HG03097 (cell line): Measurements from ENCODE around the gene CRAMP1.

Source experiments
- ATAC-seq: cut with Tn5 transposase; IDR thresholded peaks from one replicate; pipeline ENCODE4 v1.9.1; 2021; ENCODE audit not compliant: unreplicated experiment, low FRiP score

Gene CRAMP1, protein sequence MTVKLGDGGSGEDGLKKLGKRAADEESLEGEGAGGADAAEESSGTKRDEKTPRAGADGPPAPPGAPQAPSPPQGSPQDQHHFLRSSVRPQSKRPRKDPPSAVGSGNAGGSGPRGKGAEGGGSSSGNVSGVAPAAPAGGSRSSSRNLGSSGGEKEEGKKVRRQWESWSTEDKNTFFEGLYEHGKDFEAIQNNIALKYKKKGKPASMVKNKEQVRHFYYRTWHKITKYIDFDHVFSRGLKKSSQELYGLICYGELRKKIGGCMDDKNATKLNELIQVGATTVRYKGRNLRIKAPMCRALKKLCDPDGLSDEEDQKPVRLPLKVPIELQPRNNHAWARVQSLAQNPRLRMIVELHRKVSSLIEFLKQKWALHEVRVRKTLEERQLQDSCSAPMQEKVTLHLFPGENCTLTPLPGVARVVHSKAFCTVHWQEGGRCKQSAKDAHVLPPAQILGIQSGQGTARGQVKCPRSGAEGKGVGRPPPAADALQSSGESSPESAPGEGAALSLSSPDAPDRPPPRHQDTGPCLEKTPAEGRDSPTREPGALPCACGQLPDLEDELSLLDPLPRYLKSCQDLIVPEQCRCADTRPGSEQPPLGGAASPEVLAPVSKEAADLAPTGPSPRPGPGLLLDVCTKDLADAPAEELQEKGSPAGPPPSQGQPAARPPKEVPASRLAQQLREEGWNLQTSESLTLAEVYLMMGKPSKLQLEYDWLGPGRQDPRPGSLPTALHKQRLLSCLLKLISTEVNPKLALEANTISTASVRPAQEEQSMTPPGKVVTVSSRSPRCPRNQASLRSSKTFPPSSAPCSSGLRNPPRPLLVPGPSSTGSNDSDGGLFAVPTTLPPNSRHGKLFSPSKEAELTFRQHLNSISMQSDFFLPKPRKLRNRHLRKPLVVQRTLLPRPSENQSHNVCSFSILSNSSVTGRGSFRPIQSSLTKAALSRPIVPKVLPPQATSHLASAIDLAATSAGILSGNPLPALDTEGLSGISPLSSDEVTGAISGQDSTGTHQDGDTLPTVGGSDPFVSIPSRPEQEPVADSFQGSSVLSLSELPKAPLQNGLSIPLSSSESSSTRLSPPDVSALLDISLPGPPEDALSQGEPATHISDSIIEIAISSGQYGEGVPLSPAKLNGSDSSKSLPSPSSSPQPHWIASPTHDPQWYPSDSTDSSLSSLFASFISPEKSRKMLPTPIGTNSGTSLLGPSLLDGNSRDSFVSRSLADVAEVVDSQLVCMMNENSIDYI (N-terminal part only)

DNA sequence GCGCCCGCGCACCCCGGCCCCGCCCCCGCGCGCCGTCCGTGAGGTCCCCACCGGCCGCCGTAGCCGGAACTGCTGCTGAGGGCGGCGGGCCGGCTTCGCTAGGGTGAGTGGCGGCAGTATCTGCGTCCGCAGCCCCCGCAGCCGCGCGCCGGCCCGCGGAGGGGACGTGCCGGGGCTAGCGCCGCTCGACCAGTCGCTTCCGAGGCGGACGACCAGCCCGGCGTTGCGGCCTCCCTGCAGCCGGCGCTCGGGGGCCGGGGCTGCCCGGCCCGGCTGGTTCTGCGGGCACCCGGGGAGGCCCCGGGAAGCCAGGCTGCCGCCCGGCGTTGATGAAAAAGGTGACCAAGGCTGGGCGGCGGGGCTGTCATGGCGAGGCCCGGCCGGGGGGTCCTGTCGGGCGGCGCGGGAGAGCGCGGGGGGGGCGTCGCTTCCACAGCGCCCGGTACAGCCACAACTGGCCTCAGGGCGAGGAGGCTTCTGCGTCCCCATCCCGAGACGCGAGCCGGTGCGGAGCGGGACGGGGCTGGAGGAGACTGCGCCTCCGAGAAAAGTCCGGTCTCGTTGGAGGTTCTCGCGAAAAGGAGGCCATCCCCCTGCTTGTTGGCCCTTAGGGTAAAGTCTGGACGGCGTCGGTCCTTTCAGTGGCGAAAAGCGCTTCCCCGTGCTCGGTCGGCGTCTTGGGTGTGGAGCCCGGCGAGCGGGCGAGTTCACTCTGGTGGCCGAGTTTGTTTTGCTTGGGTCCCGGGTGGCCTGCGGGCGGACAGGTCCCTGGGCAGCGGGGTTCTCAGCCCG is at the start of gene CRAMP1:
Gene CRAMP1, plus strand, starts transcription at position 41 of the 792 bp plus-strand sequence. CDS start 2,280 bp downstream, outside the sequence.
- ATAC-seq = peak; percentile 52

- no peak for ATAC-seq
Measured at GRCh38 chr16:1563786-1564185, 48.4 kb upstream of the CRAMP1 start.

DNA sequence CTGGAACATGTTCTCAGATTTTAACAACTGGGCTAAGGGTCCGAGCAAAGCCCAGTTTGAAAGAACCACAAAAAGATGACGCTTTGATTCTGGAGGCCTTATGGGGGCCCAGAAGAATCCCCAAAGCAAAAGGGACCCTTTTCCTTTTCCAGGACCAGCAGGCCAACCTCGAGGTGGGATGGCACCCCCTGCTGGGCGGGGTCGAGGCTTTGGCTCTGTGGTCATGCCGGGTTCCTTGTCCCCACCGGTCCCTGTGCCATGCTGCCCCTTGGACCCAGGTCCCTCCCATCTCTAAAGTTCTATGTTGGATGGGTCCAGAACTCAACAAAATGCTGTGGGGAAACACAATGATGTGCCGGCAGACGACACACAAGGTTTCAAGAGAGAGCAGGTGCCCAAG is 47.8 kb upstream of the CRAMP1 start:
- ATAC-seq = no peak

DNA sequence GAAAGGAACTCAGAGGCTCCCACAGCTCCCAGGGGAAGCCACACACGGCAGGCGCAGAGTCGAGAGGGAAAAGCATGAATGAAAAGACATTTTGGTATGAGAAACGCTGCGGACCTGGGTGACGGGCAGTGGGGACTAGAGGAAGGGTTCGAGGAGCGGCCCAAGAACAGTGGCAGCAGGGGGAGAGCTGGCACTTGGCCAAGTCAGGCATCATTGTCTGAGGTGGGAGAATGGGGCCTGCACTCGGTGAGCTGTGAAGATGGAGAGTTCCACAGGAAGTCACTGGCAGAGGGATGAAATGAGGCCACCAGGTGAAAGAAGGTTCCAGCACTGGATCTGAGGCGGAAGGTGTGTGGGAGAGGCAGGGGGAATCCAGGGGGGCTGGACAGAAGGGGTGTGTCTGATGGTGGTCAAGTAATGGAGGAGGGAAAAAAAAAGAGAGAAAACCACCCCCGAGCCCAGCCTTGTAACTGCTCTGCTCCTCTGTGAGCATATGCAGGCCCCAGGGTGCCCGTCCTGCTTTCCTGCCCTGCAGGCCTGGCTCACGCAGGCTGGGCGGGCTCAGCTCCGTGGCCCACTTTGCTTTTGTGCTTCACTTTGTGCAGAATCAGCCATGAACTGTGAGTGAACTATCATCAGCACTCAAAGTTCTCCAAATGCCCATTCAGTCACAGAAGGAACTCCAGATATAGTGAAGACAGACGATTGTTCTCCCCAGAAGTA is 46.9 kb upstream of the CRAMP1 start:
- ATAC-seq = no peak

- ATAC-seq = no peak
Measured at GRCh38 chr16:1567988-1568387, 44.2 kb upstream of the CRAMP1 start.

GRCh38 chr16:1571012-1571671 is 41.0 kb upstream of the CRAMP1 start:
- no peak for ATAC-seq

GRCh38 chr16:1572673-1573072 is 39.5 kb upstream of the CRAMP1 start:
- no peak for ATAC-seq

GRCh38 chr16:1573301-1573700 is 38.9 kb upstream of the CRAMP1 start:
- no peak for ATAC-seq

GRCh38 chr16:1575578-1575977 is 36.6 kb upstream of the CRAMP1 start:
- no peak for ATAC-seq

- no peak for ATAC-seq
Measured at GRCh38 chr16:1579214-1579613, 32.9 kb upstream of the CRAMP1 start.

GRCh38 chr16:1580256-1580655 is 31.9 kb upstream of the CRAMP1 start:
- ATAC-seq = no peak

GRCh38 chr16:1580956-1581355 is 31.2 kb upstream of the CRAMP1 start:
- no peak for ATAC-seq

GRCh38 chr16:1581804-1582203 is 30.4 kb upstream of the CRAMP1 start:
- no peak for ATAC-seq

DNA sequence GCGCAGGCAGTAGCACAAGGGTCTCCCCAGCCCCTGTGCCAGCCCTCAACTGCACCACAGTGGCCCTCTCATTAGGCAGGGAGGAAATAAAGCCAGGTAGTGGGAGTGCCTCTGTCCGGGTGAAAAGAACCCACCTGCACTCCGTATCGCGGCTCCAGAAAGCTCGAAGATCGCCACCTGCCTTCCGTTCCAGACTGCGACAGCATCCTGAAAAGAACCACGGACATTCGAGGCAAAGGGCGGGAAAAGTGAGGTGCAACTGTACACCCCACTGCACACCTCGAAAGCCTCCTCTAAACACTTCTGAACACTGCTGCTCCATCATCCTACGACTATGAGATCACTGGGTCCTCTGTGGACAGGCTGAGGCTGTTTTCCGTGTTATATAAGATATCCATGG is 29.0 kb upstream of the CRAMP1 start:
- no peak for ATAC-seq

DNA sequence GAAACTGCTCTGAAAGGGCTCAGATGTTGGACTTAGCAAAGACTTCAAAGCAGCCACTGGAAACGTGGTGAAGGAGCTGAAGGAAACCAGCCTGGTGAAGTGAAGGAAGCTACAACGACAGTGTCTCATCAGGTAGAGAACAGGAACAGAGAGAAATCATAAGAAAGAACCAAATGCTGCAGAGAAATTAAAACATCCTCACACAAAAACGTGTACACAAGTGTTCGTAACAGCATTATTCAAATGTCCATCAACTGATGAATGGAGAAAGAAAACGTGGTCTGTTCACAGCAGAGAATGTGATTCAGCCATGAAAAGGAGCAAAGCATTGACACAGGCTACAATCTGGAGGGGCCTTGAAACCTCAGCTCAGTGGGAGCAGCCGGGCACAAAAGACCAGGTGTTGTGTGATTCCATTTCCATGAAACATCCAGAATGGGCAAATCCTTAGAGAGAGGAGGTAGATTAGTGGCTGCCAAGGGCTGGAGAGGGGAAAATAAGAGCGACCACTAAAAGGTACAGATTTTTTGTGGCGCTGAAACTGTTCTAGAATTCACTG is 27.2 kb upstream of the CRAMP1 start:
- ATAC-seq = no peak

DNA sequence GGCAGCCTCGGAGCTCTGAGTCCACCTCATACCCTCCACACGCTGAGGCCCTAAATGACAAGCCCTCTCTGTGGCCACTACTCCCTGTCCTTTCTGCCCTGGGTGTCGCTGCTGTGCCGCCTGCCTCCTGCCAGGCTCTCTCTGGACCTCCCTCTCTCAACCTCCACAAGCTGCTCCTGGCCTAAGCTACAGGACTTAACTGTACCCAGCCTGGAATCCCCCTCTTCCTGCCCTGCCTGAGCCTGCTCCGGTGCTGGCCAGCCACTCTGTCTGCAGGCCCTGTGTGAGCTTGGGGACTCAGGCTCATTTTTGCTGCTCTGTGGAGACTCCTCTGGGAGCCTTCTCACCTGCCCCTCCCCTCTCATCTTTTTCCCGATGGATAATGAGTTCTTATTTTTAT is 21.8 kb upstream of the CRAMP1 start:
- ATAC-seq = no peak

DNA sequence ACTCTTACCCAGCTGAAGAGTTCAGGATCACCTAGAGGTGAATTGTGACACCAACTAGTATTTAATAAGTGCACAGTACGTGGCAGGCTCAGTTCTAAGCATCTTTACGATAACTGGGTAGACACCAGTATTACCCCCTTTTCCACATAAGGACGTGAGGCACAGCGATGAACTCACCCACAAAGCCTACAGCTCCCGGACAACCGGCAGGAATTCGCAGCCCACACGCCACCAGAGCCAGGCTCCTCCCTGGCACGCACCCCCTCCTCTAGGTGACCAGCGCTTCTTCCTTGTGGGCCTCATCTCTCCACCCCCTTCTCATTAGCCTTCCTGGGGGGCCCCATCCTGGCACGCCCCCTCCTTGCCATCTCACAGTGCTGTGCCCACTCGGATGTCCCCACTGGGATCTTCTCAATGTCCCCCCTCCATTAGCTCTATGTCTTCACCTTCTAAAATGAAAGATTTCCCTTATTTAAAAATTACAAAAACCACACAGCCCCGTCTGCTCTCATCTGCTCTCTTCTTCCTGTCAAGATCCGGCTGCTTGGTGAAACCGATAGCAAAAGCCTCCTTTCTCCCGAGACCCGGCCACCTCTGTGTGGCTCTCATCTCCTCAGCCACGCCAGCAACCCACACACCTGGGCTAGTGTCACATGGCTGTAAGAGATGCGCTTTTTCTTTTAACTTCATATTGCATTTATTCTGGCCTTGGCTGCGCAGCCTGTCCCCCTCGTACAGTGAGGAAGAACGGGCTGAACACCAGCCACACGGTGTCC is 21.0 kb upstream of the CRAMP1 start:
- ATAC-seq = no peak

GRCh38 chr16:1592446-1592845 is 19.7 kb upstream of the CRAMP1 start:
- no peak for ATAC-seq
